CD4-positive, alpha-beta T cell treated with Interferon alpha-2 for 1 hour (primary cell): ENCODE data around the gene TESK1.

ENCODE experiments used
- DNase-seq, 2 donors: peaks; one replicate each; pipeline ENCODE4 v3.0.0-alpha.2; 2020 to 2022

The TESK1 gene

DNA sequence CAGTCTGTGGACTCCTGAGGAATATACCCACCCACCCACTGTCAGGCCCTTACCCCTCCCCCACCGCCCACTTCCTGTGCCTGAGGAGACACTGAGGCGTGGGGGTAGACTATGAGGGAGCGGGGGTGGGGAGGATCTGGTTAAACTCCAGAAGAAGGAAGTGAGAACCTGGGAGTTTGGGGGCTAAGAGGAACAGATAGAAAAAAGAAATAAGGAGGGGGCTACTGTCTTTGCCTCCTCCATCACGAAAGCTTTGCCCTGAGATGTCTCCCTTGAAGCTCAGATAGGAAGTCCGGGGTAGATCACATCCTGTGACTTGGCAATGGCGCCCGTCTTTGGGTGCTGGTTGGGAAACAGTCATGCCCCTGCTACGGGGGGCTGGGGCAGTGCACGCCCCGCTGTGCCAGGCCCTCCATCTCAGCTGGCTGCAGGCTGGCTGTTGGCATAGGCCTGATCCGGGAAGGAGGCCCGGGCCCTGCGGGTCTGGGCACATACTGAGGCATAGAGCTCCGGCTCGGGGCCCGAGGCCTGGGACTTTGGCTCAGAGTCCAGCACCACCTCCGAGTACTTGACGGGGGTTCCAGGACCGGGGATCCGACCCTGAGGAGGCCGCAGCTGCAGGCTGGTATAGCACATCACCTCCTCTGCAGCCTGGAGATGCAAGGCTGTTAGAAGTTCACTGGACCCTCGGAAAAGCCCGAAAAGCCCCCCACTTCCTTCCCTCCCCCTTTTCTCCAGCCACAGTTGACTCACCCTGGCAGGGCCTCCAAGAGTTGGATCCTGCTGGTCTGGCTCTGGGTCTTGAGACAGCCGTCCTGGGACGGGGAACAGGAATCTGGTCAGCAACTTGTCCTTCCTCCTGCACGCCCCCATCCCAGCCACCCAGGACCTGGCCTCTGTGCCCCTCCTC lies 44.6 kb downstream of the TESK1 start:
- DNase-seq: peak in 1 of 2 donors; percentile 55

DNA sequence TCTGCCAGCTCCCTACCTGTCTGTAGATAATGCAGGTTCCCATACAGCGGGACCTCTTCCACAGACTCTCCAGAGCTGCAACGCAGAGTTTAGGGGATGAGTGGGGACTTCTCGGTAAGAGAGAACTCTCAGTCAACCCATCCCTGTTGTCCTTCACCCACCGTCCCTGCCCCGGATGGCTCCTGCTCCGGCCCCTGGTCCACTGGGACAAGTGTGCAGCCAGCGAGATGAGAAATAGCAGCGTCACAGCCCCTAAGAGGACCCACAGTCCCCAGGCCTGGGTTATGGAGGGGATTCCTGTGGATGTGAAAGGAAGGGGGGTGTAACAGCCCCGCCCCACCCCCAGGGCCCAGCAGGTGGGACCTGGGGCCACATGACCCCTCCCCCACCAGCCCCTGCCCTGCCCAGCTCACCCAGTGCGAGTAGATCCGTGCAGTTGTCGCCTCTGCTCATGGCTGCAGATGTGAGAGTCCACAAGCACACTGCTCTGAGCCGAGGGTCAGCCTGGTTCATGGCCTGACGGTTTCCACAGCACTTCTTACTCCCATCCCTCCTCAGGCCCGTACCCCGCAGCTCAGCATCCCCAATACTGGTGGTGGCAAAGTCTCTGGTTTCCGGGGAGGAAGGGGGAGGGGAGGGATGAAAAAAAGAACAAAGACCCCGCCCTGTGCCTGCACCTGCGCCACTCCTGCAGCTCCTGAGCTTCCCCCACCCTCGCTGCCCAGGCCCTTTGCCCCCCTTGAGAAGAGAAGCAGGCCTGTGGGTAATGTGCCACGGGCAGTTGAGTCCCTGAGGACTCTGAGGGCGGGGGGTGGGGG lies 45.5 kb downstream of the TESK1 start, which contains the start of gene SIT1:
TSS of gene SIT1 (minus strand) at position 591 of the 818 bp plus-strand sequence. CDS start at position 513, 78 bp downstream.
- DNase-seq: peak in 1 of 2 donors; percentile 52

DNA sequence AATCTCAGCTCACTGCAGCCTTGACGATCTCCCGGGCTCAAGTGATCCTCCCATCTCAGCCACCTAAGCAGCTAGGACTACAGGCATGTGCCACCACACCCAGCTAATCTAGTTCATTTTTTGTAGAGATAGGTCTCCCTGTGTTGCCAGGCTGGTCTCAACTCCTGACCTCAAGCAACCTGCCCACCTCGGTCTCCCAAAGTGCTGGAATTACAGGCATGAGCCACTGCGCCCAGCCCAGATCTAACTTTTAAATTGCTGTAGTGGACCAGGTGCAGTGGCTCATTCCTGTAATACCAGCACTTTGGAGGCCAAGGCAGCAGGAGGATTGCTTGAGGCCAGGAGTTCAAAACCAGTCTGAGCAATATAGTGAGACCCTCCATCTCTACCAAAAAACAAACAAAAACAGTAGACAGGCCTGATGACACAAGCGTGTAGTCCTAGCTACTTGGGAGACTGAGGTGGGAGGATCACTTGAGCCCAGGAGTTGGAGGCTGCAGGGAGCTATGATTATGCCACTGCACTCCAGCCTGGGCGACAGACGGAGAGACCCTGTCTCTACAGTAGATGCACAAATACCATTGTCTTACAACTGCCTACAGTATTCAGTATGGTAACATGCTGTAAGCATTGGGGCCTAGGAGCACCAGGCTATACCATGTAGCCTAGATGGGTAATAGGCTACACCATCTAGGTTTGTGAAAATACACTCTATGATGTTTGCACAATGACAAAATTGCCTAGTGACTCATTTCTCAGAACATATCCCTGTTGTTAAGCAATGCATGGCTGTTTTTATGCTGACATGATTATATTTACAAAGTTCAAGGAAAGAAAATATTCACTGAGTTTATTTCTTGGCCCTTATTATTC lies 47.1 kb downstream of the TESK1 start:
- DNase-seq: no peak

DNA sequence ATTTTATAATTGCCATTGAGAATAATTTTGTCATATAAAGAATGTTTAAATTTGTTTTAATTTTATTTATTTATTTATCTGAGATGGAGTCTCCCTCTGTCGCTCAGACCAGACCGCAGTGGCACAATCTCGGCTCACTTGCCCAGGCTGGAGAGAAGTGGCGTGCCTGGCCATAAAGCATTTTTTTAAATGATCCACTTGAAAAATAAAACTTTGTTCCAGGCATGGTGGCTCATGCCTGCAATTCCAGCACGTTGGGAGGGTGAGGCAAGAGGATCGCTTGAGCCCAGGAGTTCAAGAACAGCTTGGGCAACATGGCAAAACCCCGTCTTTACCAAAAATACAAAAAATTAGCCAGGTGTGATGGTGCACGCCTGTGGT lies 47.8 kb downstream of the TESK1 start:
- no peak for DNase-seq

DNA sequence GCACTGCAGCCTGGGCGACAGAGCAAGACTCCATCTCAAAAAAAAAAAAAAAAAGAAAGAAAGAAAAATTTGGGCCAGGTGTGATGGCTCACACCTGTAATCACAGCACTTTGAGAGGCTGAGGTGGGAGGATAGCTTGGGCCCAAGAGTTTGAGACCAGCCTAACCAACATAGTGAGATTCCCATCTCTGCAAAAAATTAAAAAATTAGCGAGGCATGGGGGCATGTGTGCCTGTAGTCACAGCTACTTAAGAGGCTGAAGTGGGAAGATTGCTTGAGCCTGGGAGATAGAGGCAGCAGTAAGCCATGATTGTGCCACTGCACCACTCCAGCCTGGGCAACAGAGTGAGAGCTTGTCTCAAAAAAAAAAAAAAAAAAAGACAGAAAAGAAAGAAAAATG lies 48.5 kb downstream of the TESK1 start:
- DNase-seq: no peak

DNA sequence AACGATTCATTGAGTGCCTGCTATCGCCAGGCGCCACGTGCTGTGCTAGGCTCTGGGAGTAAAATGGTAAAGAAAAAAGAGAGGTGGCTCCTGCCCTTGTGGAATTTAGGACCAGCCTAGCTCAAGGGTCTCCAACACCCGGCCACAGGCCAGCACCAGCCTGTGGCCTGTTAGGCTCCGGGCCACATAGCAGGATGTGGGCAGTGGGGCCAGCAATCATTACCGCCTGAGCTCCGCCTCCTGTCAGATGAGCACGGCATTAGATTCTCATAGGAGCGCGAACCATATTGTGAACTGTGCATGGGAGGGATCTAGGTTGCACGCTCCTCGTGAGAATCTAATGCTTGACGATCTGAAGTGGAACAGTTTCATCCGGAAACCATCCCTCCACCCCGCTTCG lies 51.3 kb downstream of the TESK1 start:
- DNase-seq: no peak

DNA sequence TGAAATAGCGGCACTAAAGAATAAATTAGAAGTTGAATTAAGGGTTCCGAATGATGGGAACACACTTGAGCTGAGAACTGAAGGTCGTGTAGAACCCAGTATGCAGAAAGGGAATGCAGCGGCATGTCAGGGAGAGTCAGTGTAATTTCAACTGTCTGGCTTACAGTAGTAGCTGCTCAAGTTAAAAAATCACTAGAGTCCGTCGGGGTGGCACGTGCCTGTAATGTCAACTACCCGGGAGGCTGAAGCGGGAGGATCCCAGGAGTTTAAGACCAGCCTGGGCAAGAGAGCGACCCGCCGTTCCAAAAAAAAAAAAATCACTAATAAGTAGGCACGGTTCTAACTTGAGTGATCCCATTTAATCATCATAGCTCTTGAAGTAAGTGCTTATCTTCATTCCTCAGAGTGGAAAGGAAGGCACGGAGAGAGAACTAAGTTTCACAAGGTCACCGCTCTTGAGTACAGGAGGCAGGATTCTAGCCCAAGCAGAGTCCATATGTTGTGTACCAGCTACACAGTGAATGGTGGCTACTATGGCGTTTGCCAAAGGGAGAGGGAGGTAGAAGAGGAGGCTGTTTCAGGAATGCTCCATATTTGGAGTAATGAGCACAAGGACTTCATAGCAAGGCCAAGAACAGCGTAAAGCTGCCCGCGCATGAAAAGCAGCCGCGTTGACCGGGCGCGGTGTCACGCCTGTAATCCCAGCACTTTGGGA lies 51.9 kb downstream of the TESK1 start:
- DNase-seq: no peak

DNA sequence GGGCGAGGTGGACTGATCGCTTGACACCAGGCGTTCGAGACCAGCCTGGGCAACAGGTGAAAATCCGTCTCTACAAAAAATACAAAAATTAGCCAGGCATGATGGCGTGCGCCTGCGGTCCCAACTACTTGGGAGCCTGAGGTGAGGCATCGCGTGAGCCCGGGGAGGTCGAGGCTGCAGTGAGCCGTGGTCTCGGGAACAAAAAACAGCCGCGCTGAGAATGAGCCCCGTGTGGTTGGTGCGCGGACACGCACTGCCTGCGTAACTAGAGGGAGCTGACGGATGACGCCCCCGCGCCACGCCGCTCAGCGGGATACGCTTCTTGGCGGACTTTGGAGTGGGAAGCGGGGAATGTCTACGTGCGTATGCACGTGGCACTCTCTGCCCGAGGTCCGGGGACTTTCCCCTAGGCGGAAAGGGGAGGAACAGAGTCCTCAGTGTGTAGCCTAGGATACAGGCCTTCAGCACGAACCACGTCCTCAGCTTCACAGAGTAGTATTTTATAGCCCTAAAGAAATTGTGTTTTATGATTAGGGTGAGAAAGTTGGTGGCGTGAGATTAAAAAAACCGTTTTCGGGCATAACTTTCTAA lies 52.6 kb downstream of the TESK1 start, which contains the start of gene RMRP:
TSS of gene RMRP (minus strand) at position 474 of the 591 bp plus-strand sequence.
- DNase-seq: peak; percentile 92

DNA sequence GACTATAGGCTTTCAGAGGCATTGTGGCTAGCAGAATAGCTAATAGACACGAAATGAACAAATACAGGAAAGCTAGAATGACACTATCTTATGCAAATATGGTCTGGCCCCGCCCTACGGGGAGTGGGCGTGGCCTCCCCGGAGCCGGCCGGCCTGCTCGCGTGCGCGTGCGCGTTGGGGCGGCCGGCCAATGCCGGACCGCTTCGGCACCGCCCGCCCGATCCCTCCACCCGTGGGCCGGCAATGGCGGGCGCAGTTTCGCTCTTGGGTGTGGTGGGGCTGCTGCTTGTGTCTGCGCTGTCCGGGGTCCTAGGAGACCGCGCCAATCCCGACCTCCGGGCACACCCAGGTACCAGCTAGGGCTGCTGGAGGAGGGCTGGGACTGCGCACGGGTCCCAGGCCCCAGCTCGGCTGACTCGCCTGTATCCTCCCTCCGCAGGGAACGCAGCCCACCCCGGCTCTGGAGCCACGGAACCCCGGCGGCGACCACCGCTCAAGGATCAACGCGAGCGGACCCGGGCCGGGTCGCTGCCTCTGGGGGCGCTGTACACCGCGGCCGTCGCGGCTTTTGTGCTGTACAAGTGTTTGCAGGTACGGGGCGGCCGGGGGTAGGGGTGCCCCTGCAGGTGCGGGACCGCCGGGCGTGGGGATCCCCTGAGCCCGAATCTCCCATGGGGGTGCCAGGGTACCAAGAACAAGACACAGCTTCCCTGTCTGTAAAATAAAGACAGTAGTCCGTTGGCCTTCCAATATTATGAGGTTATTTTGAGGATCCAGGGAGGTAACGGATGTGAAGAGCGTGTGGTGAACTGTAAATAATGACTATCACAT lies 53.3 kb downstream of the TESK1 start, which contains the start of gene CCDC107:
TSS of gene CCDC107 (plus strand) at position 156 of the 831 bp plus-strand sequence. CDS start at position 244, 88 bp downstream.
- peak; percentile 86 to 87 for DNase-seq

DNA sequence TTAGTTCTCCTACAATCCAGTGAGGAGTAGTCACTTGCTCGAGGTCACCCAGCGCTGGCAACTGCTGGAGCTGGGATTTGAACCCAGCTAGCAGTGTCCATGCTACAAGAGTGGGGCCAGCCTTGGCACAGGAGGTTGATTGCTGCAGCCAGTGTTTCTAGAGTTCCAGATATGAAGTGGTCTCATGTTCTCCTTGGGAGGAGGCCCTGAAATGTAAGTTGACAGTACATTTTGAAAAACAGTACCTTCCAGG lies 53.8 kb downstream of the TESK1 start:
- no peak for DNase-seq

DNA sequence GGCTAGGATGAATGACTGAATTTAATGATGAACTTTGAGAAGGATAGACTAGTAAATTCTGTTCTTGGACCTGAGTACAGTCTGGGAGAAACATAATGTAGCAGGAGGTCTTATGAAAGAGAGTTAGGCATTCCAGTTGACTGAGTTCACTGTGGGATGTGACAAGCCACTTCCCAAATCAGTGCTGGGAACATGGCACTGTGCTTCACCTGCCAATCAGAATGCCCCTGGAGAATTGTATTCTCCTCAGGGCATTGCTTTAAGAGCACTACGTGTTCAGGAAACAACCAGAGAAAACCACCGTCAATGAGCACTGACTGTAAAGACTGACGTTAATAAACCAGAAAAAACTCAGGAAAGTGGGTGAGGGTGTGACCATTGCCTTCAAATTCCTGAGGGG lies 54.3 kb downstream of the TESK1 start:
- DNase-seq: no peak
